Esophagus squamous epithelium (tissue), 5 donors: ENCODE results near the gene ATP2A3. TPM values are rescaled to one million over a fixed set of nuclear protein-coding genes. Genes with fewer than 3 reads are reported as not detected.

Experiments
- DNase-seq: peaks from one replicate; lab custom pipeline; 2025; lab: John Stamatoyannopoulos, UW
- H3K27ac ChIP-seq, 4 donors: fragments of 200-600 bp; sonication (generic); one replicate each; pipeline ENCODE4 v1.5.1; 2016 to 2019; ENCODE audit warnings: mild to moderate bottlenecking in 1 of 4
- H3K27me3 ChIP-seq, 4 donors: fragments of 200-600 bp; sonication (generic); 1 replicate in 3 of 4; 2 replicates in 1 of 4; pipeline versions ENCODE4 v1.5.1 to v1.6.0; 2017 to 2021; ENCODE audit warnings: antibody characterized with exemption in 1 of 4
- H3K36me3 ChIP-seq, 3 donors: fragments of 200-600 bp; sonication (generic); one replicate each; pipeline ENCODE4 v1.5.1; 2016 to 2019
- H3K4me1 ChIP-seq, 3 donors: fragments of 200-600 bp; sonication (generic); one replicate each; pipeline ENCODE4 v1.5.1; 2017 to 2019
- H3K4me3 ChIP-seq, 4 donors: fragments of 200-600 bp; sonication (generic); 1 replicate in 3 of 4; 2 replicates in 1 of 4; pipeline ENCODE4 v1.5.1; 2016 to 2019; ENCODE audit warnings: mild to moderate bottlenecking in 2 of 4, moderate library complexity in 1 of 4
- H3K9me3 ChIP-seq, 3 donors: fragments of 200-600 bp; sonication (generic); one replicate each; pipeline ENCODE4 v1.5.1; 2016 to 2019
- CTCF ChIP-seq, 6 experiments: fragments of 450-650 bp in 4 of 6; fragments of 200-600 bp in 2 of 6; sonication (generic) in 2 of 6; IDR thresholded peaks; one replicate each; pipeline ENCODE4 v1.5.1; 2016 to 2019; ENCODE audit warnings: antibody characterized with exemption in 6 of 6, mild to moderate bottlenecking in 4 of 6, moderate library complexity in 4 of 6
- POLR2A ChIP-seq, 4 donors: fragments of 450-650 bp; IDR thresholded peaks; one replicate each; pipeline ENCODE4 v1.6.1; 2017; ENCODE audit warnings: antibody characterized with exemption in 4 of 4, mild to moderate bottlenecking in 4 of 4, moderate library complexity in 3 of 4
- WGBS, 2 donors: methylation state at CpG; one replicate each; pipeline ENCODE4 v1.1.5; 2018; 5-methylcytosine and 5-hydroxymethylcytosine counted together
- intact Hi-C: fragments of 100-400 bp; cut with DNase I; formaldehyde crosslinking; loops from one replicate; pipeline ENCODE4 v1.15.0; 2022
- total RNA-seq, 4 donors: library from RNA; depleted of rRNA; stranded (reverse); fragments of >200 nt; gene quantifications; one replicate each; pipeline ENCODE4 v1.1.0, GENCODE V29; 2016
- donor health status: DM: yes; HTN: yes; CAD: no.

ATP2A3 gene
- total RNA-seq, 4 donors from 2014 or later: 2.7 to 9.9 (median 5.3) TPM

DNA sequence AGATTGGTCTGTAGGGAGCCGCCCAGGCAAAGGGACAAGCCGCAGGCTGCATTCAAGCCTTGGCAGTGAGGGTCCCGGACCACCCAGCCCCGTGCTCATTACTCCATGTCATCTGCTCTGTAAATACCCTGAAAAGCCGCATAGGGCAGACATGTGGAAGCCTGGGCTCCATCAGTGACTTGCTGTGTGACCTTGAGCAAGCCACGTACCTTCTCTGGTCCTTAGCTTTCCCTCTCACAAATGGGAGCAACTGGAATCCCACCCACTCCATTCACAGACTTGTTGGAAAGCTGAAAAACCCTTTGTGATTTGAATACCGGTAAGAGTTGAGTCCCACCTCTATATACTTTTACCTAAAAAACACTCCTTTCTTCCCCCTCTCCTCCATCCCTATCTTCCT lies 83.3 kb downstream of the ATP2A3 start:
- H3K9me3 ChIP-seq: no peaks in the 10 kb centered on the region
- peaks cover 0 to 23% (median 3%) of the 10 kb centered on the region in 3 donors for H3K4me1 ChIP-seq
- DNase-seq: no peak
- TF ChIP-seq POLR2A (IDR thresholded peaks at IDR 0.05) (no peak), CTCF (IDR thresholded peaks at IDR 0.05) (no peak)
- no peak overlapping the region for H3K27ac ChIP-seq
- intact Hi-C loops: no loop called here
- 85 to 92% methylated on average over 7 of the region's 7 CpGs for WGBS, 2 donors
- peaks cover 4 to 72% (median 4%) of the 10 kb centered on the region in 3 donors for H3K36me3 ChIP-seq
- H3K27me3 ChIP-seq: no peaks in the 10 kb centered on the region
- H3K4me3 ChIP-seq: no peak overlapping the region

GRCh38 chr17:3879591-3880417 lies 84.4 kb downstream of the ATP2A3 start:
- Histone ChIP-seq H3K4me1 (peaks cover 0 to 15% (median 0%) of the 10 kb centered on the region in 3 donors), H3K27me3 (no peaks in the 10 kb centered on the region), H3K27ac (peak overlapping the region in 3 of 4 donors; percentile 11 to 55 (median 34)), H3K36me3 (peaks cover 8 to 76% (median 12%) of the 10 kb centered on the region in 3 donors), H3K4me3 (no peak overlapping the region), H3K9me3 (no peaks in the 10 kb centered on the region)
- TF ChIP-seq POLR2A (IDR thresholded peaks at IDR 0.05) (no peak), CTCF (IDR thresholded peaks at IDR 0.05) (no peak)
- 72 to 80% methylated on average over 2 to 8 of the region's 25 CpGs for WGBS, 2 donors
- intact Hi-C loops: no loop called here
- DNase-seq: no peak

GRCh38 chr17:3879186-3879585 lies 85.1 kb downstream of the ATP2A3 start:
- Histone ChIP-seq H3K4me3 (no peak overlapping the region), H3K4me1 (peaks cover 0 to 15% (median 0%) of the 10 kb centered on the region in 3 donors), H3K27ac (peak overlapping the region in 3 of 4 donors; percentile 11 to 55 (median 34)), H3K36me3 (peaks cover 8 to 73% (median 12%) of the 10 kb centered on the region in 3 donors), H3K27me3 (no peaks in the 10 kb centered on the region), H3K9me3 (no peaks in the 10 kb centered on the region)
- no peak for TF ChIP-seq CTCF (IDR thresholded peaks at IDR 0.05)
- no peak for TF ChIP-seq POLR2A (IDR thresholded peaks at IDR 0.05)
- 61 to 83% methylated on average over 4 to 5 of the region's 5 CpGs for WGBS, 2 donors
- intact Hi-C loops: no loop called here
- DNase-seq: no peak

DNA sequence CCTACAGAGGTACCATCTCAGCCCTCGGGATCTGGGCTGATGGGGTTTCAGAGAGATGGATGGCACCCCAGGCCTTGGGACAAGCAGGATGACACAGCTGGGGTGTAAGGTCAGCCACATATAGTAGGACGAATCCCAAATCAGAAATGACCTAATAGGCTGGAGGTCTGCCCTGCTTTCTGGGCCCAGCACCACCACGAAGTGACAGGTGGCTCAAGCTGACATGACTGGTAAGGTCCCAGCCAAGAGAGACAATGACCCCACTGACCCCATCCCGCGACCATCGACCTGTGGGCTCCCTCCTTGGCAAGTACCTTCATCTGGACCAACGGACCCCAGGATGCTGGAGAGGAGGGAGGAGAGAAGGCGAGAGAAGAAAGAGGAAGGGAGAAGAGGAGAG lies 87.0 kb downstream of the ATP2A3 start:
- intact Hi-C loops: no loop called here

More for the DNA sequence above, 87.0 kb downstream of the ATP2A3 start:
- H3K27ac ChIP-seq: no peak overlapping the region
- 63 to 74% methylated on average over 4 to 8 of the region's 8 CpGs for WGBS, 2 donors
- H3K4me3 ChIP-seq: no peak overlapping the region
- H3K27me3 ChIP-seq: no peaks in the 10 kb centered on the region
- peaks cover 10 to 73% (median 12%) of the 10 kb centered on the region in 3 donors for H3K36me3 ChIP-seq
- TF ChIP-seq CTCF (IDR thresholded peaks at IDR 0.05) (no peak), POLR2A (IDR thresholded peaks at IDR 0.05) (no peak)
- DNase-seq: no peak
- no peaks in the 10 kb centered on the region for H3K9me3 ChIP-seq
- H3K4me1 ChIP-seq: peaks cover 0 to 15% (median 0%) of the 10 kb centered on the region in 3 donors
